ENCODE measurements around the gene VCL. TPM values are rescaled to one million over a fixed set of nuclear protein-coding genes. Genes with fewer than 3 reads are reported as not detected.
A peak's percentile ranks its signal among the peaks of the same experiment; 100 is the strongest.

The VCL gene
- total RNA-seq, 2 donors from 2014 or later = 24.4 to 31.6 TPM

GRCh38 chr10:74099836-74100235, 101.9 kb downstream of the VCL start:
- Histone ChIP-seq H3K27me3 (no peaks in the 10 kb centered on the region), H3K9me3 (no peaks in the 10 kb centered on the region), H3K4me3 (no peak overlapping the region), H3K27ac (no peak overlapping the region), H3K4me1 (no peaks in the 10 kb centered on the region), H3K36me3 (replicated peaks in 1 of 2; ENCODE audit: insufficient read depth in 1 of 2, low read depth in 2 of 2) (peaks cover 9 to 26% of the 10 kb centered on the region in 2 donors)
- no peak for TF ChIP-seq CTCF (IDR thresholded peaks at IDR 0.05)
- no peak for TF ChIP-seq POLR2A (IDR thresholded peaks at IDR 0.05)
- WGBS, 2 donors = 95 to 97% methylated on average over 3 of the region's 3 CpGs
- DNase-seq = no peak
- no peak for ATAC-seq
- intact Hi-C loops (cut with DNase I) = no loop called here

- TF ChIP-seq POLR2A (IDR thresholded peaks at IDR 0.05) = no peak
- TF ChIP-seq CTCF (IDR thresholded peaks at IDR 0.05) = peak in 2 of 7 experiments; percentile 13 to 17
- DNase-seq = no peak
- no peaks in the 10 kb centered on the region for H3K4me1 ChIP-seq
- 83 to 85% methylated on average over 11 of the region's 11 CpGs for WGBS, 2 donors
- intact Hi-C loops (cut with DNase I) = no loop called here
- peaks cover 0 to 30% of the 10 kb centered on the region in 2 donors for H3K36me3 ChIP-seq (replicated peaks in 1 of 2; ENCODE audit: insufficient read depth in 1 of 2, low read depth in 2 of 2)
- no peaks in the 10 kb centered on the region for H3K9me3 ChIP-seq
- H3K27me3 ChIP-seq = no peaks in the 10 kb centered on the region
- no peak overlapping the region for H3K4me3 ChIP-seq
- H3K27ac ChIP-seq = no peak overlapping the region
- ATAC-seq = no peak
These were observed 105.8 kb downstream of the VCL start for GRCh38 chr10:74103560-74104258.

GRCh38 chr10:74104480-74104879, 106.6 kb downstream of the VCL start:
- DNase-seq = no peak
- intact Hi-C loops (cut with DNase I) = no loop called here
- TF ChIP-seq CTCF (IDR thresholded peaks at IDR 0.05) = no peak
- TF ChIP-seq POLR2A (IDR thresholded peaks at IDR 0.05) = no peak
- Histone ChIP-seq H3K27me3 (no peaks in the 10 kb centered on the region), H3K4me1 (no peaks in the 10 kb centered on the region), H3K36me3 (replicated peaks in 1 of 2; ENCODE audit: insufficient read depth in 1 of 2, low read depth in 2 of 2) (peaks cover 0 to 33% of the 10 kb centered on the region in 2 donors), H3K27ac (no peak overlapping the region), H3K9me3 (no peaks in the 10 kb centered on the region), H3K4me3 (no peak overlapping the region)
- 90 to 98% methylated on average over 5 of the region's 5 CpGs for WGBS, 2 donors
- ATAC-seq = no peak

- Histone ChIP-seq H3K36me3 (replicated peaks in 1 of 2; ENCODE audit: insufficient read depth in 1 of 2, low read depth in 2 of 2) (peaks cover 0 to 35% of the 10 kb centered on the region in 2 donors), H3K27me3 (no peaks in the 10 kb centered on the region)
- WGBS, 2 donors = 76 to 88% methylated on average over 6 to 8 of the region's 8 CpGs
These were observed 107.1 kb downstream of the VCL start for GRCh38 chr10:74104996-74105395.

More at GRCh38 chr10:74104996-74105395, 107.1 kb downstream of the VCL start:
- no peak overlapping the region for H3K4me3 ChIP-seq
- TF ChIP-seq POLR2A (IDR thresholded peaks at IDR 0.05) (no peak), CTCF (IDR thresholded peaks at IDR 0.05) (no peak)
- no peaks in the 10 kb centered on the region for H3K4me1 ChIP-seq
- H3K27ac ChIP-seq = no peak overlapping the region
- H3K9me3 ChIP-seq = no peaks in the 10 kb centered on the region
- DNase-seq (no peak), ATAC-seq (no peak)
- intact Hi-C loops (cut with DNase I) = no loop called here
